Type B pancreatic cell (in vitro differentiated cells): Measurements from ENCODE around the gene FAM43B. TPM values are rescaled to one million over a fixed set of nuclear protein-coding genes. Genes with fewer than 3 reads are reported as not detected.
A peak's percentile ranks its signal among the peaks of the same experiment; 100 is the strongest.

Source experiments
- DNase-seq: peaks from one replicate; pipeline ENCODE4 v3.0.0; 2021; ENCODE audit warnings: mixed read lengths; ENCODE audit not compliant: unreplicated experiment; ENCODE audit errors: extremely low spot score
- H3K27ac Mint-ChIP-seq: 2 replicates; pipeline ENCODE4 v1.8.0; 2021; ENCODE audit warnings: mild to moderate bottlenecking, mixed read lengths
- H3K27me3 Mint-ChIP-seq: 2 replicates; pipeline ENCODE4 v1.8.0; 2021; ENCODE audit warnings: mixed read lengths
- H3K36me3 Mint-ChIP-seq: 2 replicates; pipeline ENCODE4 v1.8.0; 2021; ENCODE audit warnings: mixed read lengths
- H3K4me1 Mint-ChIP-seq: one replicate; pipeline ENCODE4 v1.8.0; 2021; ENCODE audit warnings: mixed read lengths; ENCODE audit not compliant: unreplicated experiment
- H3K4me3 Mint-ChIP-seq: 2 replicates; pipeline ENCODE4 v1.8.0; 2021; ENCODE audit warnings: mild to moderate bottlenecking, mixed read lengths
- H3K9me3 Mint-ChIP-seq: 2 replicates; pipeline ENCODE4 v1.8.0; 2021; ENCODE audit warnings: mixed read lengths
- total RNA-seq: library from RNA; stranded (reverse); gene quantifications from 2 replicates; pipeline ENCODE4 v1.2.1, GENCODE V29; 2021; ENCODE audit warnings: low replicate concordance
- TF ChIP-seq, protein P1 (sequence below): fragments of 200-600 bp; sonication (generic); conservative IDR thresholded peaks from 2 replicates; pipeline ENCODE4 v1.5.0; 2021; ENCODE audit warnings: antibody characterized with exemption, mild to moderate bottlenecking

FAM43B gene
- total RNA-seq, 1 donor from 2014 or later: 1.3 TPM

DNA sequence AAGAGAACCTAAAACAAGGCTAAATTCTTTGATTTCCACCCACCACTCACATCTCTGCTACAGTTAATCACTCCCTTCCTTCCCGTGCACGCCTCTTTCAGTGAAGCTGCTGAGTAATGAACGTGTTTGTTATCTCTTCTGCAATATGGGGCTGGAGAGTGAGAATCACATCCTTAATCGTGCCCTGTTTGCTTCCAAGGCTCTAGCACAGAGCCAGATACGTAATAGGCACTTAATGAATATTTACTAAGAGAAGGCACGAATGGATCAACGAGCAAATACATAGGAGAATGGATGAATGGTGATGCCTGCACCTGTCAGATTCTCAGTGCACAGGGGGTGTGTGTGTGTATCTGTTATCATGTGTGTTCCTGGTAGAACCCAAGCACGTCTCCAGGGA lies 22.1 kb upstream of the FAM43B start:
- Mint-ChIP-seq H3K9me3 (no peaks in the 10 kb centered on the region), H3K4me1 (peaks cover 11% of the 10 kb centered on the region), H3K27ac (no peak overlapping the region), H3K4me3 (no peak overlapping the region), H3K27me3 (peaks cover 76% of the 10 kb centered on the region), H3K36me3 (no peaks in the 10 kb centered on the region)
- TF ChIP-seq, protein P1, sequence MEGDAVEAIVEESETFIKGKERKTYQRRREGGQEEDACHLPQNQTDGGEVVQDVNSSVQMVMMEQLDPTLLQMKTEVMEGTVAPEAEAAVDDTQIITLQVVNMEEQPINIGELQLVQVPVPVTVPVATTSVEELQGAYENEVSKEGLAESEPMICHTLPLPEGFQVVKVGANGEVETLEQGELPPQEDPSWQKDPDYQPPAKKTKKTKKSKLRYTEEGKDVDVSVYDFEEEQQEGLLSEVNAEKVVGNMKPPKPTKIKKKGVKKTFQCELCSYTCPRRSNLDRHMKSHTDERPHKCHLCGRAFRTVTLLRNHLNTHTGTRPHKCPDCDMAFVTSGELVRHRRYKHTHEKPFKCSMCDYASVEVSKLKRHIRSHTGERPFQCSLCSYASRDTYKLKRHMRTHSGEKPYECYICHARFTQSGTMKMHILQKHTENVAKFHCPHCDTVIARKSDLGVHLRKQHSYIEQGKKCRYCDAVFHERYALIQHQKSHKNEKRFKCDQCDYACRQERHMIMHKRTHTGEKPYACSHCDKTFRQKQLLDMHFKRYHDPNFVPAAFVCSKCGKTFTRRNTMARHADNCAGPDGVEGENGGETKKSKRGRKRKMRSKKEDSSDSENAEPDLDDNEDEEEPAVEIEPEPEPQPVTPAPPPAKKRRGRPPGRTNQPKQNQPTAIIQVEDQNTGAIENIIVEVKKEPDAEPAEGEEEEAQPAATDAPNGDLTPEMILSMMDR: no peak
- DNase-seq: no peak

DNA sequence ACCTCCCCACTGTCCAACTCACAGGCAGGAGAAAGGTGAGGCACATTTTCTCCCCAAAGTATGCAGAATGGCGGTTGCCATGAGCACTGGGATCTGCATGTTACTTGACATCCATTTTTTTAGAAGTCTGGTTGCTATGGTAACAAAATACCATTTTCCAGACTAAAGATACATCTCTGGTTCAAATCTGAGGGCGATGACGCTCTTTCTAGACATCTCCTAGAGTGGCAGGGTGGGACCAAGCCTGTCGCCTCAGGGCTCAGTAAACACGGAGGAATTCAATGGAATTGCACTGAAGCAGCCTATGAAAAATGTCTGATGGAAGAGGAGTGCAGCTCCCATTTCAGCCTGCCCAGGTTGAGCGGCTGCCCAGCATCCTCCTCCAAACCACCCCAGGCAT lies 21.5 kb upstream of the FAM43B start:
- DNase-seq: no peak
- Mint-ChIP-seq H3K4me1 (peaks cover 11% of the 10 kb centered on the region), H3K27me3 (peaks cover 80% of the 10 kb centered on the region), H3K4me3 (no peak overlapping the region), H3K36me3 (no peaks in the 10 kb centered on the region), H3K9me3 (no peaks in the 10 kb centered on the region), H3K27ac (peak overlapping the region; percentile 77)
- TF ChIP-seq, protein P1: no peak

DNA sequence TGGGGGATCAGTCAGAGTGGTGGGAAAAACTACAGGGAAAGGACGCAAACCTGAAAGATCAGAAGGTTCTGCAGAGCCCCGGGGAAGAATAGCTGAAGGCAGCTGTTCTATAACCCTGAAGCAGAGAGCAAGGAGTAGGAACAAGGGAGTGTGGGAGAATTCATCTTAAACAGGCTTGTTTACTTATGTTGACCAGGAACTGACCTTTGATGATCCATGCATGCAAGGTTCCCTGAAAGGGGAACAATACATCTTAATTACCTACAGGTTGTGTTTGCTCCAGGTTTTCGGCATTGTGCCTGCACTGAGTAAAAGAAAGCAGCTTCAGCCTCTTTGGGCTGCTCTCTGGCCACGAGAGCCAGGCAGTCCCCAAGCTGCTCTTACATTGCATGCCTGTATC lies 18.7 kb upstream of the FAM43B start:
- Mint-ChIP-seq H3K27ac (no peak overlapping the region), H3K4me1 (peaks cover 11% of the 10 kb centered on the region), H3K36me3 (no peaks in the 10 kb centered on the region), H3K4me3 (no peak overlapping the region), H3K27me3 (peaks cover 75% of the 10 kb centered on the region), H3K9me3 (no peaks in the 10 kb centered on the region)
- no peak for DNase-seq
- TF ChIP-seq, protein P1: no peak

DNA sequence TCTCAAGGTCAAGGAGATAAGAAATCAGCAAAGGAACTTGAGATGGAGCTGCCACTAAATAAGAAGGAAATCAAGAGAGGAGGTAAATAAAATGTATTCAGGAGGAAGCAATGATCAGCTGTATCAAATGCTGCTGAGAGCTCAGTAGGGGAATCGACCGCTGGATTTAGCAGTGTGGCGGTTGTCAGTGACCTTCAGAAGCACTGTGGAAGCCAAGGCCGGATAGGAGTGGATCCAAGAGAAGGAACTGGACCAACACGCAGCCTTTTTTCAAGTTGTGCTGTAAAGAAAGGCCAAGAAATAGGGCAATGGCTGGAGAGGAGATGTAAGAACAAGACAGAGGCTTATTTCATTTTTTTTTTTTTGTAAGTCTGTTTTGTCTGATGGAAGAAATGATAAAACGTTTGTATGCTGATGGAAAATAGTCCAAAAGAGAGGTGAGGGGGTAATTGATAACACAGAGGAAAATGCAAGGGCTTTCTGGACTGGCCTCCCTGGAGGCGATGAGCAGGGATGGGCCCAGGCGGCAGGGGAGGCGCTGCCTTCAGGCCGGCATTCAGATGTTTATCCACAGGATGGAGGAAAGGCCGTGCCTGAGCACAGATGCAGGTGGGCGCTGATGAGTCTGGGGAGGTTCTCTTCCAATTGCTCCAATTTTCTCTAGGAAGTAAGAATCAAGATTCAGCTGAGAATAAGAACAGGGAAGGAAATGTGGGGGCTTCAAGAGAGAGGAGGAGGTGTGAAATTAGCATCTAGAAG lies 17.5 kb upstream of the FAM43B start:
- DNase-seq: no peak
- no peaks in the 10 kb centered on the region for H3K9me3 Mint-ChIP-seq
- no peaks in the 10 kb centered on the region for H3K36me3 Mint-ChIP-seq
- H3K27me3 Mint-ChIP-seq: peaks cover 79% of the 10 kb centered on the region
- TF ChIP-seq, protein P1: no peak
- H3K27ac Mint-ChIP-seq: no peak overlapping the region
- H3K4me1 Mint-ChIP-seq: peaks cover 11% of the 10 kb centered on the region
- no peak overlapping the region for H3K4me3 Mint-ChIP-seq

DNA sequence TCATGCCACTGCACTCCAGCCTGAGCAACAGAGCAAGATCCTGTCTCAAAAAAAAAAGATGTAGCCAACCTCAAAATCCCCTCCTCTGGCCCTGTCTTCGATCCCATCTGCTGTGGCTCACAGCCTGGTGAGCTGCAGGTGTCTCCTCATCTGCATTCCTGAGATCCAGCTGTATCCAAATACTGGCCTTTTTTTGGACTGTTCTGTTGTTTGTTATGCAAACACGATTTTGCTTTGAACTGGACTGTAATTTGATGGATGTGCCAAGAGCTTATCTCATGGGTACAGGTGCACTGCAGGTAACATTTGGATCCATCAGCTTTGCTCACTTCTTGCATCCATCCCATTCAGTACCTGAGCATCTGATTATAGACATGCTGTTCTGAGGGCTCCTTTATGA lies 14.1 kb upstream of the FAM43B start:
- H3K9me3 Mint-ChIP-seq: no peaks in the 10 kb centered on the region
- no peak overlapping the region for H3K27ac Mint-ChIP-seq
- H3K4me3 Mint-ChIP-seq: no peak overlapping the region
- DNase-seq: no peak
- TF ChIP-seq, protein P1: no peak
- peaks cover 84% of the 10 kb centered on the region for H3K27me3 Mint-ChIP-seq
- no peaks in the 10 kb centered on the region for H3K36me3 Mint-ChIP-seq
- H3K4me1 Mint-ChIP-seq: peaks cover 9% of the 10 kb centered on the region
